Body of pancreas (tissue), 4 donors: ENCODE data around the gene EXOSC7. TPM values are rescaled to one million over a fixed set of nuclear protein-coding genes. Genes with fewer than 3 reads are reported as not detected.

Source experiments
- ATAC-seq: fragments of 150-250 bp; one replicate; pipeline ENCODE4 v1.9.1; 2016
- DNase-seq, 4 donors: peaks; one replicate each; pipeline ENCODE4 v3.0.0-alpha.2; 2019
- H3K27ac ChIP-seq, 4 donors: fragments of 200-600 bp; sonication (generic); 1 replicate in 3 of 4; 2 replicates in 1 of 4; pipeline versions ENCODE4 v1.5.1 to v1.6.1; 2016 to 2019; ENCODE audit warnings: mild to moderate bottlenecking in 1 of 4, mixed read lengths in 1 of 4, moderate library complexity in 1 of 4
- H3K27me3 ChIP-seq, 2 donors: fragments of 200-600 bp; sonication (generic); one replicate each; pipeline ENCODE4 v1.6.0; 2016; ENCODE audit warnings: mild to moderate bottlenecking in 1 of 2
- H3K36me3 ChIP-seq, 2 donors: fragments of 200-600 bp; sonication (generic); replicated peaks in 1 of 2; 2 replicates each; pipeline ENCODE4 v1.5.1; 2016; ENCODE audit warnings: low read depth in 2 of 2; ENCODE audit not compliant: insufficient read depth in 1 of 2
- H3K4me1 ChIP-seq: fragments of 200-600 bp; sonication (generic); one replicate; pipeline ENCODE4 v1.6.0; 2016
- H3K4me3 ChIP-seq, 2 donors: fragments of 200-600 bp; sonication (generic); 1 replicate in 1 of 2; 2 replicates in 1 of 2; pipeline ENCODE4 v1.5.1; 2016 to 2019
- H3K9me3 ChIP-seq, 3 donors: fragments of 200-600 bp; sonication (generic); 1 replicate in 2 of 3; 2 replicates in 1 of 3; pipeline ENCODE4 v1.5.1; 2016
- POLR2A ChIP-seq, 3 donors: fragments of 450-650 bp; IDR thresholded peaks; one replicate each; pipeline ENCODE4 v1.6.1; 2016; ENCODE audit warnings: antibody characterized with exemption in 3 of 3, mild to moderate bottlenecking in 2 of 3
- WGBS, 2 donors: methylation state at CpG; one replicate each; pipeline ENCODE4 v1.1.5; 2017; 5-methylcytosine and 5-hydroxymethylcytosine counted together
- intact Hi-C: fragments of 100-400 bp; cut with DNase I; formaldehyde crosslinking; loops from one replicate; pipeline ENCODE4 v1.15.1; 2023
- total RNA-seq, 2 donors: library from RNA; depleted of rRNA; stranded (reverse); fragments of >200 nt; gene quantifications; one replicate each; pipeline ENCODE4 v1.1.0, GENCODE V29; 2016
- TF ChIP-seq, protein P1 (sequence below), 7 experiments: fragments of 450-650 bp in 4 of 7; fragments of 200-600 bp in 3 of 7; sonication (generic) in 3 of 7; IDR thresholded peaks; one replicate each; pipeline ENCODE4 v1.5.1; 2016 to 2019; ENCODE audit warnings: antibody characterized with exemption in 7 of 7

Gene EXOSC7
- total RNA-seq, 2 donors from 2014 or later = 18.2 to 33.6 TPM

DNA sequence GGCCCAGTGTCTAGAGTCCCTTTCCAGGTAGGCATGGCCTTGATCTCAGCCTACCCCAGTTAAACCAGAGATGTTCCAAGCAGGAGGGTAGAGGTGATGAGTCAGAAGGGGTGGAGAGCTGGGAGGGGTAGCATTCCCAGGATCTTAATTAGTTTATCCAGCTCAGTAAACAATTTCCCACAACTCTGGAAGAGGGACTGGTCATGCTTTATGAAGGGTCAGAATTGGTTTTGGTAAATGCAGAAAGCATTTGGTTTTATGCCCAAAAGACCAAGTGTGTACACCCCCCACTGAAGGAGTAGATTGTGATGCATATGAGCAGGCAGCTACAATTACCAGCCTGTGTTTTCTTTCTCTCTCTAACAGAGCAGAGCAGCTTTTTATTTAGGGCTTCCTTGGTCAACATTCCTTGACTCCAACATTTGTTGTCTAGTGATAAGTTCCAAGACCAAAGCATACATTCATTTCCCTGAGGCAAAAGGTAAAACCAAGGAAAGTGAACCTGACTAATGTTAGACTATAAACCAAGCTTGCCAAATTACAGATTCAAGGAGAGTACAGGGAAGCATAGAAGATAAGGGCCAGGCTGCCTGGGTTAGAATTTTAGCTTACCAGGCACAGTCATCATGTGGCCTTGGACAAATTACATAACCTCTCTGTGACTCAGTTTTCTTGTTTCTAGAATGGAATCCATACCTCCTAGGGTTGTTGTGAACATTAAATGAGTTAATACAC, 17.6 kb downstream of the EXOSC7 start:
- ATAC-seq = no peak
- H3K4me1 ChIP-seq = peaks cover 37% of the 10 kb centered on the region
- TF ChIP-seq POLR2A (IDR thresholded peaks at IDR 0.05) = no peak
- TF ChIP-seq, protein P1, sequence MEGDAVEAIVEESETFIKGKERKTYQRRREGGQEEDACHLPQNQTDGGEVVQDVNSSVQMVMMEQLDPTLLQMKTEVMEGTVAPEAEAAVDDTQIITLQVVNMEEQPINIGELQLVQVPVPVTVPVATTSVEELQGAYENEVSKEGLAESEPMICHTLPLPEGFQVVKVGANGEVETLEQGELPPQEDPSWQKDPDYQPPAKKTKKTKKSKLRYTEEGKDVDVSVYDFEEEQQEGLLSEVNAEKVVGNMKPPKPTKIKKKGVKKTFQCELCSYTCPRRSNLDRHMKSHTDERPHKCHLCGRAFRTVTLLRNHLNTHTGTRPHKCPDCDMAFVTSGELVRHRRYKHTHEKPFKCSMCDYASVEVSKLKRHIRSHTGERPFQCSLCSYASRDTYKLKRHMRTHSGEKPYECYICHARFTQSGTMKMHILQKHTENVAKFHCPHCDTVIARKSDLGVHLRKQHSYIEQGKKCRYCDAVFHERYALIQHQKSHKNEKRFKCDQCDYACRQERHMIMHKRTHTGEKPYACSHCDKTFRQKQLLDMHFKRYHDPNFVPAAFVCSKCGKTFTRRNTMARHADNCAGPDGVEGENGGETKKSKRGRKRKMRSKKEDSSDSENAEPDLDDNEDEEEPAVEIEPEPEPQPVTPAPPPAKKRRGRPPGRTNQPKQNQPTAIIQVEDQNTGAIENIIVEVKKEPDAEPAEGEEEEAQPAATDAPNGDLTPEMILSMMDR (IDR thresholded peaks at IDR 0.05) = no peak
- intact Hi-C loops = no loop called here
- DNase-seq = no peak
- H3K27ac ChIP-seq = peak overlapping the region in 2 of 4 donors; percentile 39 to 52
- H3K27me3 ChIP-seq = no peaks in the 10 kb centered on the region
- H3K9me3 ChIP-seq = no peaks in the 10 kb centered on the region
- H3K4me3 ChIP-seq = no peak overlapping the region
- peaks cover 0 to 4% of the 10 kb centered on the region in 2 donors for H3K36me3 ChIP-seq

DNA sequence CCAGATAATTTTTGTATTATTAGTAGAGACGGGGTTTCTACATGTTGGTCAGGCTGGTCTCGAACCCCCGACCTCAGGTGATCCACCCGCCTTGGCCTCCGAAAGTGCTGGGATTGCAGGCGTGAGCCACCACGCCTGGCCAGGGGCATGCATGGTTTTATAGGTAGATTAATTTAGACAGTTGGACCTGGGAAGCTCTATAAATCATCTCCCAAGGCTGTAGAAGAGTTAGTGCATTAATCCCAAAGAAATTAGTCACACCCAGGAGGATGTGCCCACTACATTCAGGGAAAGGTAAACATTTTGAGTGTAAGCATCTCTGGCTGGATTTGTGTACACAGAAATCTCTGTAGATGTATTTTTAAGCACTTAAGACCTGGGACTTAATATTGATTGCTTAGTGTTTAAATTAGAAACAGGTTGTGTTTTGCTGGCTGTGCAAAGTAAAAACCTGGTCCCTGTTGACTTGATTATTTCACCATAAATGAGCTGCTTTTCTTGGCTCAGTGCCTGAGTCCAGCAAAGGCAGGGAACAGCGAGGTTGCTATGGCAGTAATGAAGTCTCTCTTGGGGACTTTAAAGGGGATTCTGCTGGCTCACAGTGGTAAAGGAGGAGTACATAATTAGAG, 19.2 kb downstream of the EXOSC7 start:
- H3K27ac ChIP-seq = peak overlapping the region in 3 of 4 donors; percentile 36 to 71 (median 53)
- H3K27me3 ChIP-seq = no peaks in the 10 kb centered on the region
- H3K4me3 ChIP-seq = no peak overlapping the region
- H3K4me1 ChIP-seq = peaks cover 47% of the 10 kb centered on the region
- intact Hi-C loops = no loop called here
- ATAC-seq = peak; percentile 33
- no peaks in the 10 kb centered on the region for H3K9me3 ChIP-seq
- peaks cover 0 to 4% of the 10 kb centered on the region in 2 donors for H3K36me3 ChIP-seq
- DNase-seq = peak in 3 of 4 donors; percentile 58 to 69 (median 63)
- WGBS, 2 donors = 55 to 79% methylated on average over 8 of the region's 8 CpGs
- no peak for TF ChIP-seq POLR2A (IDR thresholded peaks at IDR 0.05)
- TF ChIP-seq, protein P1 (IDR thresholded peaks at IDR 0.05) = no peak

DNA sequence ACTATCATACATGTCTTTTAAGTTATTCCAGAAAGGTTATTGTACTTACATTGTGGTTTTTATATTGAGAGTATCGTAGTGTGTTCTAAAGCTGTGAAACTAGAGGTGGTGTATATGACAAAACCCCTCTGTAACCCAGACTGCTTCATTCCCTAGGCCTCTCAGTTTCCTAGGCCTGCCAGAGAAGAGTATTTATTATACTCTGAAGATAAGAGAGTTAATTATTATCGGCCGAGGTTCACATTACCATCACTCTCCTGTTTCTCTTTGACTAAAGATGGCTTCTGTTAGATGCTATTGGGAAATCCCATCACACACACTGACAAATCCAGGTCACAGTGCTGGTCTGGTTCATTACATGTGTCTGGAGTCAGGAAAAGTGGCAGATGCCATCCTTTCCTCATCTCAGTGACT, 20.5 kb downstream of the EXOSC7 start:
- Histone ChIP-seq H3K4me1 (peaks cover 48% of the 10 kb centered on the region), H3K36me3 (peaks cover 0 to 8% of the 10 kb centered on the region in 2 donors), H3K27me3 (no peaks in the 10 kb centered on the region), H3K9me3 (no peaks in the 10 kb centered on the region), H3K4me3 (no peak overlapping the region), H3K27ac (peak overlapping the region in 3 of 4 donors; percentile 36 to 71 (median 53))
- WGBS, 2 donors = 27 to 35% methylated on average over 3 of the region's 3 CpGs
- DNase-seq = peak in 1 of 4 donors; percentile 13
- peak; percentile 66 for ATAC-seq
- TF ChIP-seq, protein P1 (IDR thresholded peaks at IDR 0.05) = no peak
- TF ChIP-seq POLR2A (IDR thresholded peaks at IDR 0.05) = no peak
- intact Hi-C loops = no loop called here

DNA sequence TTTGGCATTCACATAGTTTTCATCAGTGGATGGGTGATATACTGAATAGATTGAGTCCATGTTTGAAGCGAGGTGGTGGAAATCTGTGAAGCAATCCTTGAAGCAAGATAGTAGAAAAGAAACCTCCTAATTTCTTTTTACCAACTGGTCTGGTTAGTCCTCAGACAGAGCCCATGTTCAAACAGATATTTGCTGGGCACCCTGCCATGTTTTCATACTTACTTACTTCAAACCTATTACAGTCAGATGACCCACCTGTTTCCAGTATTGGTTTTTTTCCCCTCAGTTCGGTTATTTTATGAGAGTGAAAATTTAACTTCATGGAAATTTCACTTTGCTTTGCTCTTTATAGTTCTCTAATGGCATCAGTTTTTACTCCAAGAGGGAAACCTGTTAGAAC, 23.7 kb downstream of the EXOSC7 start:
- peak overlapping the region in 1 of 4 donors; percentile 16 for H3K27ac ChIP-seq
- intact Hi-C loops = no loop called here
- peaks cover 0 to 12% of the 10 kb centered on the region in 2 donors for H3K36me3 ChIP-seq
- 38 to 42% methylated on average over 2 of the region's 2 CpGs for WGBS, 2 donors
- DNase-seq = peak; percentile 23 to 59 (median 56)
- no peaks in the 10 kb centered on the region for H3K27me3 ChIP-seq
- H3K9me3 ChIP-seq = no peaks in the 10 kb centered on the region
- no peak overlapping the region for H3K4me3 ChIP-seq
- no peak for ATAC-seq
- TF ChIP-seq, protein P1 (IDR thresholded peaks at IDR 0.05) = no peak
- TF ChIP-seq POLR2A (IDR thresholded peaks at IDR 0.05) = no peak
- peaks cover 30% of the 10 kb centered on the region for H3K4me1 ChIP-seq
